SIG-M5 treated with dmso at 0.1 percent for 504 hours (cell line): ENCODE measurements around the gene WASF2.

ENCODE experiments used
- DNase-seq: peaks from one replicate; lab custom pipeline; 2025; ENCODE audit not compliant: unreplicated experiment; lab: John Stamatoyannopoulos, UW

WASF2 gene

GRCh38 chr1:27380766-27381733 is 108.9 kb downstream of the WASF2 start:
- DNase-seq: no peak

DNA sequence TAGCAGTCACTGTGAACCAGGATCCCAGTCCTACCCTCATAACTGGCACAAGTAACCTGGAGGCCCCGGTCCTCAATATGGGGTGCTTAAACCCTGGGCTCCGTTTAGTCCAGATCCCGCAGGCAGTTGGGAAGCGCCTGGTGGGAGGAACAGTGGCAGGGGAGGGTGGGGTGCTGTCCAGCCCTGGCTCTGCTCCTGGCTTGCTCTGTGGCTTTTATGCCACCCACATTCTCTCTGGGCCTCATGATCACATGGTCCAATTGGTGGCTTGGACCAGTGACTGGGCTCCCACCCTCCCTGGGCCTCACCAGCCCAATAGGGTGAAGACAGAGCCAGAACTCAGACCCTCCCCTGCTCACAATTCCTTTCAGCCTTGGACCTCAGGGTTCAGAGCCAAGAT is 109.7 kb downstream of the WASF2 start:
- DNase-seq: no peak

- DNase-seq: no peak
Measured at GRCh38 chr1:27379564-27380122, 110.3 kb downstream of the WASF2 start.

DNA sequence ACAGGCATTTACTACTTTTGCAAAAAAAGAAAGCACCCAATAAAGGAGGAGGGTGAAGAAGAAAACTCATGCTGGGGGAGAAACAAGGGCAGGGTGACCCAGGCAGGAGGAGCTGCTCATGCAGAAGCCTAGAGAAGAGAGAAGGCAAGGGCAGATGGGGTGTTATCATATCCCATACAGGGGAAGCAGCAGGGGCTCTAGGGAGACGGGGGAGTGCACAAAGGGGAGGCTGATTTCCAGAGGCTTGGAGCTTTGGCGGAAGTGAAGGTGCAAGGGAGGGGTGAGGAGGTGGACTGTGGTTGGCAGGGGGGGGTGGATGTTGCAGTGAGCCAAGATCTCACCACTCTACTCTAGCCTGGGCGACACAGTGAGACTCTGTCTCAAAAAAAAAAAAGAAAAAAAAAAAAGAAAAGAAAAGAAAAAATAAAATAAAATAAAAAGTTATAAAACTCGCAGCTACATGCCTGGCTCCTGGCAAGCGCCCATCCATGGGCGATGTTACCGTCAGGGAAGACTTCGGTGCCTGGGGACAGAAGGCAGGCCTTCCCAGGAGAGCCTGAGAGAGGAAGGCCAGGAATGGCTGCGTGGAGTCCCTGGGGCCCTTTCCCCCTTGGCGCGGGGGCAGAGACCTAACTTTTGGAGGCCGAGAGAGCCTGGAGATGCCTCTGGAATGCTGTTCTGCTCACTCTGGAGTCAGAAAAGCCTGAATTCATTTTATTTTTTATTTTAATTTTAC is 112.0 kb downstream of the WASF2 start:
- no peak for DNase-seq

GRCh38 chr1:27374362-27375086 is 115.4 kb downstream of the WASF2 start, which contains the start of gene FCN3:
Gene FCN3 (minus strand): TSS chr1:27374824. CDS start chr1:27374818, 6 bp downstream.
- no peak for DNase-seq

DNA sequence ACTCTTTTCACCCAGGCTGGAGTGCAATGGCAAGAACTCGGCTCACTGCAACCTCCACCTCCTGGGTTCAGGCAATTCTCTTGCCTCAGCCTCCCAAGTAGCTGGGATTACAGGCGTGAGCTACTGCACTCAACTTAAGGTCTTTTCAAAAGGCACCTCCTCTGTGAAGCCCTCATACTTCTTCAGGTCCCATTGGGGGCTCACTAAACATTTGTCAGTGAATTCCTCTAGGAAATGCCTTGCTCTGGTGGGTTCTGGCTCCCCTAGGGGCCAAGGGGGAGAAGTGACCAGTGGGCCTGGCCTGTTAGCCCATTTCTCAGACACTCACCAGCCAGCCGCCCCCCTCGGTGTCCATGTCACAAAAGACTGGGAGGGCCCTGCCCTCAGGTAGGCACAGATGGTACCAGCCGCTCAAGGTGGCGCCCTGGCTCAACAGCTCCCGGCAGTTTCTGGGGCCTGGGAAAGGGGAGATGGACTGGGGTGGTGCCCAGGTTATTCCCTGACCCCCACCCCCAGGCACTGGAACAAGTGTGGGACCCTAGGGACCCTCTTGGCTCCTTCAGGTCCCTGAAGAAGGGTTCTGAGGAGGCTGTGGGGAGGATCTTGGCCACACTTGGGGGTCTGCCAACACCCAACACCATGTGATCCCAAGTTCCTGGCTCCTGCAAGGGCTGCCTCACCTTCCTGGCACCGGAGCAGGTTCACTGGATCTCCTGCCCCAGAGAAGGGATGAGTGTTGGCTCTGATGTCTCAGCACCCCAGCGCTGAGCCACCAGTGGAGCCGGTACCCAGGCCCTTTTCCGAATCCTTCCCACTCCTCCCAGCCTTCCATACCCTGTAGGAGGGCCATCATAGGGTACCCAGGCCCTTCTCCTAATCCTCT is 116.9 kb downstream of the WASF2 start:
- DNase-seq: no peak

GRCh38 chr1:27372022-27372807 is 117.8 kb downstream of the WASF2 start:
- no peak for DNase-seq

DNA sequence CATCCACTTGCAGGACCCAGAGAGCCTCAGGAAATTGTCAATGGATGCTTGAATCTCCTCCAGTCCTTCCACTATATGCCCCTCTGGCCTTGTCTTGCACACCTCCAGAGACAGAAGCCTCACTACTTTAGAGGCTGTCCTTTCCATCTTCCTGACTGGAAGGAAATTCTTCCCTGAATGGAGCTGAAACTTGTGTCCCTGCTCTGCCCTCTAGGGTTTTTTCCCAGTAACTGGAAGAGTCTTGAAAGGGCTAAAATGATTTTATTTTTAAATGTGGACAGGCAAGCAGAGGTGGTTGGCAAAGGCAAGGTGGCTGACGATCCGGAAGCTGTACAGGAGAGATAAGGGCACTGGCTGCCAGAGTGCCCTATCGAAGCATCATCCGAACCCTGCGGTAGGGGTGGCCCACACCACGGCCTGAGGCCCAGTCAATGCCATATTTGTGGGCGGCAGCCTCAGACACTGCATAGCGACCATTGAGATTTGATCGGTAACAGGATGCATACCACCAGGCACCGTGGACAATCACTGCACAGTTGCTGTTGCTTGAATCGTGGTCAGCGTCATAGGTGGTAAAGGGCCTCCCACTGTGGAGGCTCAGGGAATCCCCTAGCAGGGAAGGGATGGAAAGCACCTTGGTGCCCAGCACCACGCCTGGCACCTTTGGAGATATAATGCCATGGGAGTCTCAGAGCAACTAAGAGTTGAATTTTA is 120.9 kb downstream of the WASF2 start:
- DNase-seq: no peak

- DNase-seq: no peak
Measured at GRCh38 chr1:27367160-27367650, 122.8 kb downstream of the WASF2 start.

GRCh38 chr1:27366411-27367159 is 123.4 kb downstream of the WASF2 start, which contains the start of gene MAP3K6:
Gene MAP3K6 (minus strand): TSS chr1:27366961. CDS start chr1:27366597, 364 bp downstream.
- peak; percentile 61 for DNase-seq

- DNase-seq: peak; percentile 51
Measured at GRCh38 chr1:27366113-27366410, 123.9 kb downstream of the WASF2 start.

- DNase-seq: peak; percentile 75
Measured at GRCh38 chr1:27365372-27366112, 124.4 kb downstream of the WASF2 start.

- DNase-seq: peak; percentile 29
Measured at GRCh38 chr1:27364696-27365371, 125.1 kb downstream of the WASF2 start.

DNA sequence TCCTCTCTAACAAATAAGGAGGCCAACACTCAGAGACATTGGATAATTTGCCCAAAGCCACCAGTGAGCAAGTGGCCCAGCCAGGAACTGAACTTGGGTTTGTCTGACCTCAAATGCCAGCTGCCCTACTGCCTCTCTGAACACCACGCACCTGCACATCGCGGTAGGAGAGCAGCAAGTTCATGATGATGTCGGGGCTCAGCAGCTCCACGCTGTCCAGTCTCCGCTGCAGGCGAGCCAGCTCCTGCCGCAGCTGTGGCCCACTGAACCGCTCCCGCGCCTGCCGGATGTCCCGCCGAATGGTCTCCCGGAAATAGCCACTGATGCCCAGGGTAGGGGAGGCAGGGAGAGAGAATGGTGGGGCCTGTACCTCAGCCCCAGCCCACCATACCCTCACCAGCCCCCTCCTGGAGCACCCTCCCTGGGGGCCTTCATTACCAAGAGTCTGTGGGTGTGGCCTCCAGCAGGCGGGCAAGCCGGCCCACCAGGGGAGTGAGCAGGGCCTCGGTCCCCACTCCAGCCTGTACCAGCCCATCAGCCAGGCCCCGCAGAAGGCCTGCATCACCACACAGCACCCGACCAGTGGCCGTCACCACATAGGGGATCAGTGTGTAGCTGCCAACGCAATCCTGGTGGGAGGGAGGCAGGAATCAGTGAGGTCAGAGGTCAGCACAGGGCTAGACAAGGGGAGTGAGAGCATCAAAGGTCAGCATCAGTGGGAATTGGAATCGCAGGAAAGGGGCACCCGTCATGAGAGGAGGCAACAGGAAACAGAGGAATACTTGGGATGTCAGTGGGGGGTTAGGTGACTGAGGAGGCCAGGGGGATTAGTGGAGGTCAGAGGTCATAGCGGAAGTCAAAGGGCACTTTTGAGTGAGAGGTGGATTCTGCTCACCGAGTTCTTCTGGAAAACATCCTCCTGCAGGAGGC is 125.9 kb downstream of the WASF2 start:
- DNase-seq: no peak

DNA sequence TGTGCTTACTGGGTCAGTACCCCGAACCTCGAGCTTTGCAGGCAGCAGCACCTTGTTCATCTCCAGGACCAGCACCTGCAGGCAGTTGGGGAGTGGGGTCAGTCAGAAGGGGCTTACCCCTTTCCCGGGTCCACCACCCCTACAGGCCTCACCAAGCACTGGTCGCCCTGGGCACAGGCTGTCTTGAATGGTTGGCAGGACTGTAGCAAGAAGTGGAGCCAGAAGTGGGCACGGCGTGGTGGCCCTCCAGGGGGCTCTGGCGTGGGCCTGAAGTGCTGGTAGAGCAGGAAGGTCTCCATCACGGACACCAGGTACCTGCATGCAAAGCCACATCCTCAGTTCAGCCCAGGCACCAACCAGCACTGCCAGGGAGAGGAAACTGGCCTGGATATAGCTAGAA is 128.4 kb downstream of the WASF2 start:
- DNase-seq: no peak

GRCh38 chr1:27361044-27361402 is 128.9 kb downstream of the WASF2 start:
- no peak for DNase-seq
